Fibroblast of skin of back (primary cell): ENCODE data around the gene NXPH4.

Experiments used
- DNase-seq: peaks from one replicate; pipeline ENCODE4 v3.0.0-alpha.2; 2013

NXPH4 gene

DNA sequence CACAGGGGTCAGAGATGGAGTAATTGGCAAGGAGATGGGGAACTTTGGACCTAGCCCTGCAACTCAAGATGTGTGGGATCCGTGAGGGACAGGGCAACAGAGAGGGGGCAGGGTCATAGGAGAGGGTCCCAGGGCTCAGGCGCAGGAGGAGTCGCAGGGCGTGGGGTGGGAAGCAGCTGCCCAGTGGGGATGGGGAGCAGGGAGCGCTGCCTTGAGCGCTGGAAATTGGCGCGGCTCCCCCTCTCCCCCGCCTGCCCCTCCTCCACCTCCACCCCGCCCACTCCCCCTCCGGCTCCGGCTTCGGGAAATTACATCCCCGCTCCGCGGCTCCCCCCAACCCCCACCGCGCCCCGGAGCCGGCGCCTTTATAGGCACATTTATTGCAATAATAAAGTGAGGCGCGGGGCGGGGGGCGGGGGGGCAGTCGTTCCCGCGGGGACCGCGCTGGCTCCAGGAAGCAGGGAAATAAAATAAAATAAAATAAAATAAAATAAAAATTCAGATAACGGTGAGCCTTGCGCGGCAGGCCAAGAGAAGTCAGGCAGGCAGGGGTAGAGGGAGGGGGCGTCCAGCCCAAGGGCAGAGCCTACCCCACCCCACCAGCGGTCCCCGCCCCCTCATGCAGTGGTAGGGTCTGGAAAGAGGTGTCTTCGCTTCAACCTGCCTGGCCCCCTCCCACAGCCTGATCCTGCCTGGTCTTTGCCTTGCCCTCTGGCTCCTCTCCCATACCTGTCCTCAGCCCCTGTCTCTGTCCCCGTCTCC lies 3.6 kb downstream of the NXPH4 start:
- DNase-seq = no peak

DNA sequence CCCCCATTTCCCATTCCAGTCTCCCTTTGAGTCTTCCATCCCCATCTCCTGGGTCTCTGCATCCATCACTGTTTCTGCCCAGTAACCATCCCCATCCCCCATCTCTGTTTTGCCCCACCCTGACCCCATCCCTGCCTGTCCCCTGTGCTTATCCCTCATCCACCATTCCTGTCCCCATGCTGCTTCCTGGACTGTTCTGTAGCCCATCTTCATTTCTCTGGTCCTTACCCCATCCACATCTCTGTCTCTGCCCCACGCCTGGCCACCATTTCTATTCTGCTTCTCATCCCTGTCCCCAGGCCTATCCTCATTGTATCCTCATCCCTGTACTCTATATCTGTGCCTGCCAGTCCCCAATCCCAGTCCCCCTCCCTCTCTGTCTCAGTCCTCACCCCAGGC lies 4.2 kb downstream of the NXPH4 start:
- no peak for DNase-seq

DNA sequence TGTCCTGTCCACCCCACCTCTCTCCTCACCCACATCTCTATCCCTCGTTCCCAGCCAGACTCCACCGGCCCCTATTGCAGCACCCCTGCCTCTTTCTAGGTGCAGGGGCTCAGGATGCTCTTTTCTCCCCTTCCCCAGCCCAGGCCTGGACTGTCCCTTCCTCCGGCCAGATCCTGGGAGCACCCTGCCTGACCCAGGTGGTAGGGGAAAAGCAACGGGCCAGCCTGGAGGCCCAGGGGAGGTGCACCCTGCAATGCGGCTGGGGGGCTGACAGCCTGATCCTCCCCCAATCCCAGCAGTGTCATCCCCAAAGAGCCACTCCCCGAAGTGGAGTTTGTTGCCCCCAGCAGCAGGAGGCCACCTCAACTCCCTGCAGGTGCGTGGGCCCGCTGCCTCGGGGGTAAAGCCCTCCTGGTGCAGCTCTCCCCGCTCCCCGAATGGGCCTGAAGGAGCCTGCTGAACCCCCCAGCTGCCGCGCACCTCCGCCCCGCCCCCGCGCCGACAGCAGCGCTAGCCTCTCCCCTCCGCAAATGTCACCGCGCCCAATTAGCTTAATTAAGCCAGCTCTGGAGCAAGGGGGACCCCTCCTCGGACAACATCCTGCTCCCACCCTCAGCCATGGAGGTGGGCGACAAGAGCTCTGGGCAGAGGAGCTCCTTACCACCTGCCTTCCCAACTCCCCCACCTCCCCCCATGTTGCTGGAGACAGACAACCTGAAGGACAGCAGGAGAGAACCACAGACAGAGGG lies 4.7 kb downstream of the NXPH4 start:
- no peak for DNase-seq

GRCh38 chr12:57222286-57223190 lies 5.9 kb downstream of the NXPH4 start:
- no peak for DNase-seq

GRCh38 chr12:57223191-57224165 lies 6.9 kb downstream of the NXPH4 start:
- no peak for DNase-seq

DNA sequence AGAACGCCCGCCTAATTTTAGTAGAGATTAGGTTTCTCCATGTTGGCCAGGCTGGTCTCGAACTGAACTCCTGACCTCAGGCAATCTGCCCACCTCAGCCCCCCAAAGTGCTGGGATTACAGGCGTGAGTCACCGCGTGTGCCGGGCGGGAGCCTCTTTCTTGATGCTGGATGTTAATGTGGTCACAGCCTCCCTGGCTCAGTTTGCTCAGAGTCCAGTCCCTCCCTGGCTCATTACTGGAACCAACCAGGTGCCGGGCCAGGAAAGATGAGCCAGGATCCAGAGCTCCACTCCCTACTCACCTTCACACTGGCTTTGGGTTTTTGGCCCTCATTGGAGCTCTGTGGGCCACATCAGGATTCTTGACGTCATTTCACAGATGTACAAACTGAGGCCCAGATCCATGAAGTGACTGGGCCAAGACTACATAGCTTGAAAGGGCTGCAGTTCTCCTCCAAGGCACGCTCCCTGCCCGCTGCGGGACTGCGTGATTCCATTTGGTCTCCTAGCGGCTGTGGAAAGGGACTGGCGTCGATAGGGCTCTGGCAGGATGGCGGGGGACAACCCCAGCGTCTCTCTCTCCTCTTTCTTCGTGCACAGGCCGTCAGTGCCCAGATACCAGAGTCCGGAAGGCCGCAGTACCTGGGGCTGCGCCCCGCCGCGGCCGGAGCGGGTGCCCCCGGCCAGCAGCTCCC lies 7.8 kb downstream of the NXPH4 start:
- no peak for DNase-seq

DNA sequence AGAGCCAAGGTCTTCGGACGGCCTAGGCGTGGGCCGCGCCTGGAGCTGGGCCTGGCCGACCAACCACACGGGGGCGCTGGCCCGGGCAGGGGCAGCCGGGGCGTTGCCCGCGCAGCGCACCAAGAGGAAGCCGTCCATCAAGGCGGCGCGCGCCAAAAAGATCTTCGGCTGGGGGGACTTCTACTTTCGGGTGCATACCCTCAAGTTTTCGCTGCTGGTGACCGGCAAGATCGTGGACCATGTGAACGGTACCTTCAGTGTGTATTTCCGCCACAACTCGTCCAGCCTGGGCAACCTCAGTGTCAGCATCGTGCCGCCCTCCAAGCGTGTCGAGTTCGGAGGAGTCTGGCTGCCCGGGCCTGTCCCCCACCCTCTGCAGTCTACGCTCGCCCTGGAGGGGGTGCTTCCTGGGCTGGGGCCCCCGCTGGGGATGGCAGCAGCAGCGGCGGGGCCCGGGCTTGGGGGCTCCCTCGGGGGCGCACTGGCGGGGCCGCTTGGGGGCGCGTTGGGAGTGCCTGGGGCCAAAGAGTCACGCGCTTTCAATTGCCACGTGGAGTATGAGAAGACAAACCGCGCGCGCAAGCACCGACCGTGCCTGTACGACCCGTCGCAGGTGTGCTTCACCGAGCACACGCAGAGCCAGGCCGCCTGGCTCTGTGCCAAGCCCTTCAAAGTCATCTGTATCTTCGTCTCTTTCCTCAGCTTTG lies 8.5 kb downstream of the NXPH4 start:
- no peak for DNase-seq

- DNase-seq = no peak
These were observed 9.2 kb downstream of the NXPH4 start for GRCh38 chr12:57225680-57226210.

DNA sequence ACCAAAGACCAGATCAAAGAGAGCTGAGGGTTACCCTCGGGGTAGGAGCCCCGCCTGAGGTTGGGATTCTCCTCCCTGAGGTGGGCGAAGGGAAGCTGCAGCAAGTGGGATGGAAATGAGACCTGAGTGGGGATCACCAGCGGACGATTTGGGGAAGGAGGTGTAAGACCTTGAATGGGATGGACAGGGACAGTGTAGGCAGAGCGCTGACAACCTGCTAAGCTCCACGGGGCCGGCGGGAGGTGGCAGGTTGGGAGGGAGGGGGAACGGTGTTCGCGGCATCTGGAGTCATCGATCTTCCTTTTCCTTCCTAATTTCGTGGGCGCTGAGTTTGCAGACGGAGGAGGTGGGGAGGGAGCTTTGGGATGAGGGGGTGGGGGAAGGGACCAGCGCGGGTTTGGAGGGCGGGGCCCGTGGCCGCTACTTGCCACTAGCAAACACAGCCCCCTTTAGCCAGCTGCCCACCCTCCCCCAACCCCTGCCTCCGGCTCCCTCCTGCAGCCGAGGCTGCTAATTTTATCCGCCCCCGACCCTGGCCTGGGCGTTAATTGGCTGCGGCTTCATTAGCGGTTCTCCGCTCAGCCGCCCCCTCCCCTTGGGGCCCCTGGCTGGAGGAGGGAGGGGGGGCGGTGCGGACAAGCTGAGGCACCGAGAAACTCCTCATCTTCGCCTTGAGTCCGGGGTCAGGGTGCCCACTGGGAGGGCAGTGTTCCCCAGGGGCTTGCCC lies 10.2 kb downstream of the NXPH4 start:
- no peak for DNase-seq

DNA sequence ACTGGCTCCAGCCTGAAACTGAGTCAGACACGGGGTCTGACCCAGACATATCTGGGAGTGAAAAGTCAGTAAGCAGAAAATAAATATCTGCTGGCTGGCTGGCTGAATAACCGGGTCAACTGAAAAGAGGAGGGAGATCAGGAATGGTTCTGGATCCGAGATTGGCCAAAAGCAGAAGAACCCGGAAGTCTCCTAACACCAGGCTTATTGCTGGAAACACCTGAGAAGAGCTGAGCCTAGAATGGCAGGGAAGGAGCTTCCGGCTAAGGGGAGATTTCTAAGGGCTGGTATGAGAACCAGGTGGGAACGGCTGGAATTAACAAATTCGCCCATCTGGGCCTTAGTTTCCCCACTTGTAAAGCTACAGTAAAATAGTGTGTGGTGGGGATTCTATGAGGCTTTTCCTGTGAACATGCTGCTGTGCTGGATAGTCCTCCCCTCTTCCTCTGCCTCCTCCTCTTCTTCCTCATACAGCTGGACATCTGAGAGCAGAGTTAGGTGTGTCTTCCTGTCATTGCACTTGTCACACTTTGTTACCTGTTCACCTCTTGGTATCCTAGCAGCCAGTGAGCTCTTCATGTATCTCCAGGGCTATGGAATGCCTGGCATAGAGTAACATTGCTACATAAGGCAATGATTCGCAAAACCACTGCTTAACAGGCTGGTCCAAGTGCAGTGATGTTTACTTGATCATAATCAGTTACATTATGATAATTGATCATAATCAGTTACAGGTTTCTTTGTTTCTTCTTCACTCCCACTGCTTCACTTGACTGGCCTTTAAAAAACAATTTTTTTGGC lies 10.9 kb downstream of the NXPH4 start:
- DNase-seq = no peak

DNA sequence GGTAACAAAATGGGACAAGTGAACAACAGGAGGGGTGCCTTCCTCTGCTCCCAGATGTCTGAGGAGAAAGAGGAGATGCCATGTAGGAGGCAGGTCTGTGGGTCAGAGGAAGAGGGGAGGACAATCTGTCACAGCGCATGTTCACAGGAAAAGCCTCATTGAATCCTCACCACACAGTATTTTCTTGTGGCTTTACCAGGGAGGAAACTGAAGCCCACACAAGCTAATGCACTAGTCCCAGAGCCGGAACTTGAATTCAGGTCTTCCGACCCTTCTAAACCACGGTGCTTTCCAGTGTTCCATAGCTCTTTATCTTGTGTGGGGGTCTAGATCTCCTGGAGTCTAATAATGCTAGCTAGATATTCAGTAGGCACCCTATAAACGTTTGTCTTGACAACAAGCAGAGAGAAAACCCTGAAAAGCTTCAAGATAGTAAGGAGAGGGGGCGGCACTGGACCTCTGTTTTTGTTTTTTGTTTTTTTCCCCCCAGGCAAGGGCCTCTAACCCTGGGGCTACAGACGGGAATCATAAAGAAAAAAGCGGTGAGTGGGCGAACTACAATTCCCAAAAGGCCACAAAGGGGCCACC lies 12.5 kb downstream of the NXPH4 start:
- DNase-seq = no peak

DNA sequence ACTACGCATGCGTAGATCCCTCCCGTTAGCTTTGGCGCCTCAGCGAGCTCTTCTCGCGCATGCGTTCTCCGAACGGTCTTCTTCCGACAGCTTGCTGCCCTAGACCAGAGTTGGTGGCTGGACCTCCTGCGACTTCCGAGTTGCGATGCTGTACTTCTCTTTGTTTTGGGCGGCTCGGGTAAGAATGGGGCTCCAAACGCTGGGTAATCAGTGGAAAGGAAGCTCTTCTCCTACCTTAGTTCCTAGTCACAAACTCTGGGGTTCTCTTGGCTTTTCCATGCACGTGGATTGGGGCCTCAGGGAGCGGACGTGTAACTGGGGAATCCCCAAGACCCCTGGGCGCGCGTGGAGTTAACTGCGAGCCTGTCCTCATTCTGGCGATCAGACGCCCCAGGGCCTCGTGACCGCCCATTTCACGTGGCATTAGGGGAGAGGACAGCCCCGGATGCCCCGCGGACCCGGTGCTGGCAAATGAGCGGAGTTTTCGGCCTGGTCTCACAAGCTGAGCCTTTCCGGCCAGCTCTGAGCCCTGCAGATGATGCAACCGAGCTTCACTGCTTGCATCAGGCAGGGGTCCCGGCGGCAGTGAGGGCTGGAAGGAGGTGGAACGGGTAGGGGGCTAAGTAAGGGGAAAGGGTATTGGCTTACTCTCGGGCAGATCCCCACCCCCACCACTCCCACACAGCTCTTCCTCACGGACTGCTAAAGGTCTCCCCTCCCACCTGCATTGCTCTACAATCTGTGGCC lies 13.2 kb downstream of the NXPH4 start, which contains the start of gene SHMT2:
Gene SHMT2 (plus strand): TSS at position 78 of the 747 bp plus-strand sequence. CDS start 68 bp downstream, at position 146.
- peak; percentile 95 for DNase-seq

- no peak for DNase-seq
These were observed 14.0 kb downstream of the NXPH4 start for GRCh38 chr12:57230381-57231155.

- DNase-seq = no peak
These were observed 14.9 kb downstream of the NXPH4 start for GRCh38 chr12:57231276-57232021.

DNA sequence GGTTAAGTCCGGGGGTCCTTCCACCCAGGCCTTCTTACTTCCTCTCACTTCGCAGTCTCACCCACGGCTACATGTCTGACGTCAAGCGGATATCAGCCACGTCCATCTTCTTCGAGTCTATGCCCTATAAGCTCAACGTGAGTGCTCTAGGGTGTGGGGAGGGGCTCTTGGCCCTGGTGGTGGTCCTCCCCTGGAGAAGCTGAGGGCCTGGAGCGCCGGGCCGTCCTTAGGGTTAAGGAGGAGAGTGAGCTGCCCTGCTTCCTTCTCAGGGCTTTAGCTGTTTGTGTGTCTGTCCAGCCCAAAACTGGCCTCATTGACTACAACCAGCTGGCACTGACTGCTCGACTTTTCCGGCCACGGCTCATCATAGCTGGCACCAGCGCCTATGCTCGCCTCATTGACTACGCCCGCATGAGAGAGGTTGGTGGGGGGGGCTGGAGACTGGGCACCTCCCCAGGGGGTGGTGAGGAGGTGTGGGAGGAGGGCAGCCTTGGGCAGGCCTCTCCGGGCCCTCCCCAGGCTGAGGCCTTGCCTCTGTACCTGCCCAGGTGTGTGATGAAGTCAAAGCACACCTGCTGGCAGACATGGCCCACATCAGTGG lies 15.7 kb downstream of the NXPH4 start:
- no peak for DNase-seq
